OCI-LY1 (cell line): ENCODE results near the gene THAP4.

Experiments used
- EZH2 ChIP-seq: fragments of 200-600 bp; sonication (generic), shearing (Covaris generic); IDR thresholded peaks from 2 replicates; pipeline ENCODE4 v1.8.0; 2017; ENCODE audit warnings: borderline replicate concordance, mixed run types, mild to moderate bottlenecking, antibody characterized with exemption, low read length, moderate library complexity, mixed read lengths
- TF ChIP-seq, protein P1 (sequence below): fragments of 200-600 bp; sonication (generic), shearing (Covaris generic); IDR thresholded peaks from 2 replicates; pipeline ENCODE4 v1.5.1; 2017; ENCODE audit warnings: mild to moderate bottlenecking, antibody characterized with exemption, low read length, moderate library complexity, mixed read lengths

DNA sequence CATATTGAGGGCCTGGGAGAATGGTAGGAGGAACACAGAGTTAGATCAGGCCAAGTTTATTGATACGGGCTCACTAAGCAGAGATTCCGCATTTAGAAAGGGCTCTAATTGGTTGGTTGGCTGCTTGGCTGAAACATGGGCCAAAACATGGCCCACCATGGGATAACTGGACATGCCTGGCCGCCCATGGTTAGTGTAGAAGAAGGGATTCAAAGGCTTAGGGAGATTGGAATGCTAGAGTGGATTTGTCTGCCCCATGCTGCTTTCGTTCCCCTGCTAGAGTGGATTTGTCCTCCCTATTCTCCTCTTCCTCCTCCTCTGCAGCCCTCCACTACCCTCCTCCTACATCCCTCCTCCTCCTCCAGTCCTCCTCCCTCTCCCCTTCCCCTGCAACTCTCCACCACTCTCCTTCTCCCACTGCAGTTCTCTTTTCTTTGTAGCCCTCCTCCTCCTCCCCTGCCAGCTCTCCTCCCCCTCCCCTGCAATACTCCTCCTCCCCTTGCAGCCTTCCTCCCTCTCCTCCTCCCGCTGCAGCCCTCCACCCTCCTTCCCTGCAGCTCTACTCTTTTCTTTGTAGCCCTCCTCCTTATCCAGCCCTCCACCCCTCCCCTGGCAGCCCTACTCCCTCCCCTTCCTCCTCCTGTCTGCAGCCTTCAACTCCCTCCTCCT, 61.2 kb downstream of the THAP4 start:
- no peak for TF ChIP-seq EZH2
- TF ChIP-seq, protein P1, sequence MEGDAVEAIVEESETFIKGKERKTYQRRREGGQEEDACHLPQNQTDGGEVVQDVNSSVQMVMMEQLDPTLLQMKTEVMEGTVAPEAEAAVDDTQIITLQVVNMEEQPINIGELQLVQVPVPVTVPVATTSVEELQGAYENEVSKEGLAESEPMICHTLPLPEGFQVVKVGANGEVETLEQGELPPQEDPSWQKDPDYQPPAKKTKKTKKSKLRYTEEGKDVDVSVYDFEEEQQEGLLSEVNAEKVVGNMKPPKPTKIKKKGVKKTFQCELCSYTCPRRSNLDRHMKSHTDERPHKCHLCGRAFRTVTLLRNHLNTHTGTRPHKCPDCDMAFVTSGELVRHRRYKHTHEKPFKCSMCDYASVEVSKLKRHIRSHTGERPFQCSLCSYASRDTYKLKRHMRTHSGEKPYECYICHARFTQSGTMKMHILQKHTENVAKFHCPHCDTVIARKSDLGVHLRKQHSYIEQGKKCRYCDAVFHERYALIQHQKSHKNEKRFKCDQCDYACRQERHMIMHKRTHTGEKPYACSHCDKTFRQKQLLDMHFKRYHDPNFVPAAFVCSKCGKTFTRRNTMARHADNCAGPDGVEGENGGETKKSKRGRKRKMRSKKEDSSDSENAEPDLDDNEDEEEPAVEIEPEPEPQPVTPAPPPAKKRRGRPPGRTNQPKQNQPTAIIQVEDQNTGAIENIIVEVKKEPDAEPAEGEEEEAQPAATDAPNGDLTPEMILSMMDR, result no peak
